Transverse colon (tissue), 4 donors: Measurements from ENCODE around the gene ACBD5. TPM values are rescaled to one million over a fixed set of nuclear protein-coding genes. Genes with fewer than 3 reads are reported as not detected.

Experiments used
- DNase-seq: peaks from one replicate; pipeline ENCODE4 v3.0.0-alpha.2; 2019
- H3K27ac ChIP-seq, 4 donors: fragments of 200-600 bp; sonication (generic); 2 replicates each; pipeline ENCODE4 v1.5.1; 2016 to 2018; ENCODE audit warnings: inconsistent platforms in 4 of 4
- H3K27me3 ChIP-seq: fragments of 200-600 bp; sonication (generic); 2 replicates; pipeline ENCODE4 v1.5.1; 2017; ENCODE audit warnings: inconsistent platforms
- H3K36me3 ChIP-seq, 4 donors: fragments of 200-600 bp; sonication (generic); 2 replicates each; pipeline ENCODE4 v1.5.1; 2017 to 2019; ENCODE audit warnings: inconsistent platforms in 4 of 4
- H3K4me1 ChIP-seq, 4 donors: fragments of 200-600 bp; sonication (generic); 2 replicates each; pipeline ENCODE4 v1.5.1; 2017 to 2020; ENCODE audit warnings: inconsistent platforms in 4 of 4
- H3K4me3 ChIP-seq, 4 donors: fragments of 200-600 bp; sonication (generic); 1 replicate in 1 of 4; 2 replicates in 3 of 4; pipeline versions ENCODE4 v1.5.1 to v1.6.1; 2017 to 2019; ENCODE audit warnings: inconsistent platforms in 4 of 4
- H3K9me3 ChIP-seq, 2 donors: fragments of 200-600 bp; sonication (generic); 2 replicates each; pipeline ENCODE4 v1.5.1; 2017 to 2019; ENCODE audit warnings: inconsistent platforms in 2 of 2
- CTCF ChIP-seq, 5 experiments: fragments of 200-600 bp in 3 of 5; fragments of 450-650 bp in 2 of 5; sonication (generic) in 3 of 5; IDR thresholded peaks; 1 replicate in 2 of 5; 2 replicates in 3 of 5; pipeline ENCODE4 v1.5.1; 2016 to 2017; ENCODE audit warnings: antibody characterized with exemption in 5 of 5, inconsistent platforms in 3 of 5, mild to moderate bottlenecking in 2 of 5, moderate library complexity in 1 of 5
- EP300 ChIP-seq: sonication (generic); formaldehyde crosslinking; IDR thresholded peaks from one replicate; pipeline ENCODE4 v1.6.1; 2017; ENCODE audit warnings: antibody characterized with exemption, low read depth
- POLR2A ChIP-seq: fragments of 450-650 bp; IDR thresholded peaks from one replicate; pipeline ENCODE4 v1.6.1; 2016; ENCODE audit warnings: antibody characterized with exemption, mild to moderate bottlenecking, moderate library complexity
- POLR2AphosphoS5 ChIP-seq, 3 donors: sonication (generic); formaldehyde crosslinking; IDR thresholded peaks; one replicate each; pipeline ENCODE4 v1.6.1; 2016; ENCODE audit warnings: antibody characterized with exemption in 3 of 3
- WGBS, 2 donors: methylation state at CpG; one replicate each; pipeline ENCODE4 v1.1.5; 2018; ENCODE audit warnings: low coverage in 1 of 2; 5-methylcytosine and 5-hydroxymethylcytosine counted together
- in situ Hi-C, 4 donors: fragments of 200-750 bp; cut with MboI; loops; one replicate each; pipeline versions ENCODE4 v1.15.0 to v1.15.1; 2017; ENCODE audit warnings: low sequenced_read_pairs in 3 of 4, low pct_ligation_motif_present in 1 of 4, low pct_unique_long_range_greater_than_20kb in 1 of 4
- intact Hi-C: fragments of 100-400 bp; cut with DNase I; formaldehyde crosslinking; loops from one replicate; pipeline ENCODE4 v1.15.1; 2023; ENCODE audit warnings: low total_unique reads
- total RNA-seq, 4 donors: library from RNA; depleted of rRNA; stranded (reverse); fragments of >200 nt; gene quantifications; one replicate each; pipeline ENCODE4 v1.1.0, GENCODE V29; 2016

Gene ACBD5
- total RNA-seq, 4 donors from 2014 or later, result 8.2 to 42.6 (median 32.8) TPM

- H3K27me3 ChIP-seq, result no peaks in the 10 kb centered on the region
- H3K4me3 ChIP-seq, result no peak overlapping the region
- TF ChIP-seq EP300 (no peak), CTCF (IDR thresholded peaks at IDR 0.05) (no peak), POLR2AphosphoS5 (IDR thresholded peaks at IDR 0.05) (no peak), POLR2A (no peak)
- H3K36me3 ChIP-seq, result peaks cover 0 to 28% (median 1%) of the 10 kb centered on the region in 4 donors
- in situ Hi-C loops, result no loop called here
- H3K4me1 ChIP-seq, result no peaks in the 10 kb centered on the region
- no peak for DNase-seq
- 78% methylated on average over 3 of the region's 3 CpGs; no CpG with 5 or more reads in 1 of the 2 donors for WGBS, 2 donors
- H3K9me3 ChIP-seq, result no peaks in the 10 kb centered on the region
- no peak overlapping the region for H3K27ac ChIP-seq
- intact Hi-C loops, result no loop called here
Observed at GRCh38 chr10:27192284-27192683, 48.3 kb downstream of the ACBD5 start.

GRCh38 chr10:27190508-27190907 is 50.1 kb downstream of the ACBD5 start:
- Histone ChIP-seq H3K27ac (no peak overlapping the region), H3K27me3 (no peaks in the 10 kb centered on the region), H3K4me3 (no peak overlapping the region), H3K36me3 (peaks cover 0 to 19% (median 4%) of the 10 kb centered on the region in 4 donors), H3K9me3 (no peaks in the 10 kb centered on the region), H3K4me1 (no peaks in the 10 kb centered on the region)
- no peak for TF ChIP-seq POLR2A
- no peak for TF ChIP-seq CTCF (IDR thresholded peaks at IDR 0.05)
- TF ChIP-seq EP300, result no peak
- no peak for TF ChIP-seq POLR2AphosphoS5 (IDR thresholded peaks at IDR 0.05)
- in situ Hi-C loops (no loop called here), intact Hi-C loops (no loop called here)
- 83% methylated on average over 2 of the region's 2 CpGs for WGBS, 2 donors
- DNase-seq, result no peak

DNA sequence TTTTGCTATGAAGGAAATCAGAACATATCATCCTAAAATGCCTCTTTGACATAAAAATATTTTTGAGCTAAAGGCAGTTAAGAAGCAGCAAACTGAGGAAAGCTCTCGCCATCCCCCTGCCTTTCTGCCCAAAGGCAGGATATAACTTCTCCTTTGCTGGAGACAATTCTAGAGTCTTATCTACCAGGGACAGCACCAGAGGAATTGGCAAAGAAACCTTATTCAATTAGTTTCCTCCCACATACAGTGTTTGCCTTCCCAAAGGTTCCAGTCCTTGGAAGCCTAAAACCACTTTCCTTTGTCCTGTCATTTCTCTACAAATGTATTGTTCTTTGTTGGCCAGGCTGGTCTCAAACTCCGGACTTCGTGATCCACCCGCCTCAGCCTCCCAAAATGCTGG is 51.7 kb downstream of the ACBD5 start:
- H3K27me3 ChIP-seq, result no peaks in the 10 kb centered on the region
- H3K4me1 ChIP-seq, result no peaks in the 10 kb centered on the region
- no peaks in the 10 kb centered on the region for H3K9me3 ChIP-seq
- TF ChIP-seq POLR2AphosphoS5 (IDR thresholded peaks at IDR 0.05) (no peak), POLR2A (no peak), CTCF (IDR thresholded peaks at IDR 0.05) (no peak), EP300 (no peak)
- WGBS, 2 donors, result 94 to 97% methylated on average over 4 of the region's 4 CpGs
- intact Hi-C loops, result no loop called here
- H3K36me3 ChIP-seq, result peaks cover 0 to 12% (median 5%) of the 10 kb centered on the region in 4 donors
- DNase-seq, result no peak
- no peak overlapping the region for H3K4me3 ChIP-seq
- no peak overlapping the region for H3K27ac ChIP-seq
- in situ Hi-C loops, result no loop called here

GRCh38 chr10:27188259-27188658 is 52.3 kb downstream of the ACBD5 start:
- Histone ChIP-seq H3K9me3 (no peaks in the 10 kb centered on the region), H3K4me3 (no peak overlapping the region), H3K4me1 (no peaks in the 10 kb centered on the region), H3K36me3 (peaks cover 0 to 12% (median 5%) of the 10 kb centered on the region in 4 donors), H3K27ac (no peak overlapping the region), H3K27me3 (no peaks in the 10 kb centered on the region)
- DNase-seq, result no peak
- in situ Hi-C loops, result no loop called here
- 92% methylated on average over 1 of the region's 1 CpG; no CpG with 5 or more reads in 1 of the 2 donors for WGBS, 2 donors
- no peak for TF ChIP-seq EP300
- no peak for TF ChIP-seq POLR2A
- no peak for TF ChIP-seq CTCF (IDR thresholded peaks at IDR 0.05)
- no peak for TF ChIP-seq POLR2AphosphoS5 (IDR thresholded peaks at IDR 0.05)
- intact Hi-C loops, result no loop called here
